ENCODE data around the gene TMC6. TPM values are rescaled to one million over a fixed set of nuclear protein-coding genes. Genes with fewer than 3 reads are reported as not detected.
A peak's percentile ranks its signal among the peaks of the same experiment; 100 is the strongest.

TMC6 gene
- total RNA-seq, 1 experiment from 2014 or later: 116 TPM

DNA sequence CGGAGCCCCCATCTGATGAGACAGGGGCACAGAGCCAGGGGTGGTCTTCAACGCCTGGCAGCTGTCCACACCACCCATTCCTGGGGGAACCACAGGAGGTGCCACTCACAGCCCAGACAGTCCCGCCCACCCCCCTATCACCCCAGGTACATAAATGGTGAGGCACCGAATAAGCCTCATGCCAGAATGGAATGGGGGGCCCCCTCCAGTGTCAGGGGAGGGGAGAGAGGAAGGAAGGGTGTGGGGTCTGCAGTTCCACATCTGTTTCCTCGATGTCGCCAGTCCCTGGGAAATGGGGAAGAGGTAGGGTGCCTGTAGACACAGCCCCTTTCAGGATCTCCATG, 1.7 kb downstream of the TMC6 start:
- TF ChIP-seq CTCF (IDR thresholded peaks at IDR 0.05; ENCODE audit: unreplicated experiment): no peak
- peaks cover 50% of the 10 kb centered on the region for H3K36me3 Mint-ChIP-seq (ENCODE audit: insufficient read depth, unreplicated experiment)
- BruUV-seq (replicated peaks): no TSS peak
- H3K27ac Mint-ChIP-seq (ENCODE audit: unreplicated experiment): peak overlapping the region; percentile 58
- H3K4me1 Mint-ChIP-seq (ENCODE audit: low read depth, unreplicated experiment): peaks cover 24% of the 10 kb centered on the region
- intact Hi-C loops (cut with micrococcal nuclease; ENCODE audit: unreplicated experiment): no loop called here
- no peak for DNase-seq
- H3K4me3 Mint-ChIP-seq (ENCODE audit: low read depth, unreplicated experiment): peak overlapping the region; percentile 88
- CTCF ChIA-PET: interaction anchor here (1.3 to 2.3 kb wide), 5 partner anchors 15 to 124 kb away, joined by 3 to 7 read pairs (median 5); partner anchors contain the start of genes AFMID and TK1
- no peaks in the 10 kb centered on the region for H3K9me3 Mint-ChIP-seq (ENCODE audit: low read depth, unreplicated experiment)
- H3K27me3 Mint-ChIP-seq (ENCODE audit: unreplicated experiment): no peaks in the 10 kb centered on the region

- CTCF ChIA-PET: no interaction called here
- H3K27ac Mint-ChIP-seq (ENCODE audit: unreplicated experiment): no peak overlapping the region
- peaks cover 24% of the 10 kb centered on the region for H3K4me1 Mint-ChIP-seq (ENCODE audit: low read depth, unreplicated experiment)
- no TSS peak for BruUV-seq (replicated peaks)
- no peaks in the 10 kb centered on the region for H3K9me3 Mint-ChIP-seq (ENCODE audit: low read depth, unreplicated experiment)
- peaks cover 56% of the 10 kb centered on the region for H3K36me3 Mint-ChIP-seq (ENCODE audit: insufficient read depth, unreplicated experiment)
- intact Hi-C loops (cut with micrococcal nuclease; ENCODE audit: unreplicated experiment): no loop called here
- no peak for TF ChIP-seq CTCF (IDR thresholded peaks at IDR 0.05; ENCODE audit: unreplicated experiment)
- no peaks in the 10 kb centered on the region for H3K27me3 Mint-ChIP-seq (ENCODE audit: unreplicated experiment)
- no peak for DNase-seq
- H3K4me3 Mint-ChIP-seq (ENCODE audit: low read depth, unreplicated experiment): no peak overlapping the region
Measured at GRCh38 chr17:78125976-78126894, 2.3 kb downstream of the TMC6 start.

DNA sequence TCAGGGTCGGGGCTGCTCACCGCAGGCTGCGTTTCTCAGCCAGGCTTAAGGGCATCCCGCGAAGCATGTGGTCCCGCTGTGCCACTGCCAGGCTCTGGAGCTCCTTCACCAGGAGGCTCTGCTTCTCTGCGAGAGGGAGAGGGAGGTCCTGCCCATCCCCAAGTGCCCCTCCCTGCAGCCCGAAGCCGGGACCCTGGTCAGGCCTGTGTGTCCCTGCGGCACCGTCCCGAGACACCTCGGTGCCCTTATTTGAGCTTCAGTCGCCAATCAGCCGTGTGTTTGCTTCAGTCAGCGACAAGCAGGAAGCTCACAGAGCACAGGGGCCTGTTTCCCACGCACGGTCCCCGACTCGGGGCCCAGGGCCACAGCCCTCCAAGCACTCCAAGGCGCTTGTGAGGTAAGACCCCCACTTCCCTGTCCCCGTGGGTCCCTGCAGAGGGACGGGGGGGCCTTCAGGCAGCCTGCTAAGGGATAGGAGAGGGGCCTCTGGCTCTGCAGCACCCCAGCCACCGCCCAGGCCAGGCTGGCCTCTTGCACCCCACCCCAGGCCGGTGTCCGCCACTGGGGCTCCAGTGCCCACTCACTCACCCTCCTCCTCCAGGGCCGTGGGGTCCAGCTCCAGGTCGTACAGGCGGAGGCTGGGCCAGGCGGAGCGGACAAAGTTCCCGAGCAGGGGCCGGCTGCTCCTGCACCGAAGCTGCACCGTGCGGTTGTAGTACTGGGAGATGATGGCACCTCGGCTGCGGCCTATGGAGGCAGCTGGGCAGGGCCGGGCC, 3.2 kb downstream of the TMC6 start:
- TF ChIP-seq CTCF (IDR thresholded peaks at IDR 0.05; ENCODE audit: unreplicated experiment): no peak
- CTCF ChIA-PET: no interaction called here
- H3K4me3 Mint-ChIP-seq (ENCODE audit: low read depth, unreplicated experiment): no peak overlapping the region
- no peak overlapping the region for H3K27ac Mint-ChIP-seq (ENCODE audit: unreplicated experiment)
- peaks cover 65% of the 10 kb centered on the region for H3K36me3 Mint-ChIP-seq (ENCODE audit: insufficient read depth, unreplicated experiment)
- no peaks in the 10 kb centered on the region for H3K9me3 Mint-ChIP-seq (ENCODE audit: low read depth, unreplicated experiment)
- peaks cover 16% of the 10 kb centered on the region for H3K4me1 Mint-ChIP-seq (ENCODE audit: low read depth, unreplicated experiment)
- no peaks in the 10 kb centered on the region for H3K27me3 Mint-ChIP-seq (ENCODE audit: unreplicated experiment)
- DNase-seq: no peak
- no TSS peak for BruUV-seq (replicated peaks)
- intact Hi-C loops (cut with micrococcal nuclease; ENCODE audit: unreplicated experiment): no loop called here

DNA sequence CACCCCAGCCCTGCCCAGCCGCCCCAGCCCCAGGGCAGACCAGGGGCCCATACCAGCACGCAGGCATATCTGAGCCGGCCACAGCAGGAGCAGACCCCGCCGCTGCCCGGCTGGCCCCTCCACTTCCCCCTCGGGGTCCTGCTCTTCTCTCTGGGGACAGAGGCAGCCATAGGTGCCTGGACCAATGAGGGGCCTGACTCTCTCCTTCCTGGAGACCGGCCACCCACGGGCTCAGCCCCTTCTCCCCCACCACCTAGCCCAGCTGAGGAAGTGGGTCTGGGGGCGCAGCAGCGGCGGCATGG, 3.8 kb downstream of the TMC6 start:
- Mint-ChIP-seq H3K27me3 (ENCODE audit: unreplicated experiment) (no peaks in the 10 kb centered on the region), H3K9me3 (ENCODE audit: low read depth, unreplicated experiment) (no peaks in the 10 kb centered on the region), H3K36me3 (ENCODE audit: insufficient read depth, unreplicated experiment) (peaks cover 66% of the 10 kb centered on the region), H3K4me1 (ENCODE audit: low read depth, unreplicated experiment) (peaks cover 11% of the 10 kb centered on the region), H3K4me3 (ENCODE audit: low read depth, unreplicated experiment) (no peak overlapping the region), H3K27ac (ENCODE audit: unreplicated experiment) (no peak overlapping the region)
- no peak for DNase-seq
- no peak for TF ChIP-seq CTCF (IDR thresholded peaks at IDR 0.05; ENCODE audit: unreplicated experiment)
- intact Hi-C loops (cut with micrococcal nuclease; ENCODE audit: unreplicated experiment): no loop called here
- CTCF ChIA-PET: no interaction called here
- no TSS peak for BruUV-seq (replicated peaks)
